Heart left ventricle (tissue), 16 donors: Measurements from ENCODE around the gene ALKBH6. TPM values are rescaled to one million over a fixed set of nuclear protein-coding genes. Genes with fewer than 3 reads are reported as not detected.

Experiments
- ATAC-seq, 4 donors: fragments of 200-7000 bp; cut with Tn5 transposase; one replicate each; pipeline ENCODE4 v1.9.1; 2020 to 2022; ENCODE audit warnings: moderate library complexity in 4 of 4, mild to moderate bottlenecking in 3 of 4, moderate number of reproducible peaks in 1 of 4
- DNase-seq, 5 donors: peaks; one replicate each; pipeline ENCODE4 v3.0.0-alpha.2; 2020
- H3K27ac ChIP-seq, 12 donors: fragments of 200-600 bp; sonication (generic) in 4 of 12; one replicate each; pipeline versions ENCODE4 v1.5.0 to v1.8.0; 2016 to 2022; ENCODE audit warnings: mild to moderate bottlenecking in 2 of 12
- H3K27me3 ChIP-seq, 9 donors: fragments of 200-600 bp; sonication (generic) in 2 of 9; one replicate each; pipeline versions ENCODE4 v1.5.1 to v1.8.0; 2016 to 2022; ENCODE audit warnings: mild to moderate bottlenecking in 3 of 9
- H3K36me3 ChIP-seq, 9 donors: fragments of 200-600 bp; sonication (generic) in 2 of 9; one replicate each; pipeline versions ENCODE4 v1.5.0 to v1.8.0; 2018 to 2022; ENCODE audit warnings: mild to moderate bottlenecking in 2 of 9
- H3K4me1 ChIP-seq, 12 donors: fragments of 200-600 bp; sonication (generic) in 4 of 12; one replicate each; pipeline versions ENCODE4 v1.5.0 to v1.8.0; 2016 to 2022; ENCODE audit warnings: mild to moderate bottlenecking in 3 of 12
- H3K4me3 ChIP-seq, 12 donors: fragments of 200-600 bp; sonication (generic) in 4 of 12; one replicate each; pipeline versions ENCODE4 v1.5.0 to v1.8.0; 2017 to 2022; ENCODE audit warnings: mild to moderate bottlenecking in 9 of 12, moderate library complexity in 4 of 12
- H3K9me3 ChIP-seq, 12 donors: fragments of 200-600 bp; sonication (generic) in 4 of 12; one replicate each; pipeline versions ENCODE4 v1.5.0 to v1.8.0; 2016 to 2022; ENCODE audit warnings: mild to moderate bottlenecking in 1 of 12
- CTCF ChIP-seq, 12 donors: fragments of 200-600 bp; sonication (generic) in 4 of 12; IDR thresholded peaks; one replicate each; pipeline versions ENCODE4 v1.5.0 to v1.8.0; 2018 to 2022; ENCODE audit warnings: antibody characterized with exemption in 12 of 12, mild to moderate bottlenecking in 5 of 12
- POLR2A ChIP-seq, 2 donors: fragments of 450-650 bp; IDR thresholded peaks; one replicate each; pipeline ENCODE4 v1.6.1; 2017; ENCODE audit warnings: antibody characterized with exemption in 2 of 2, mild to moderate bottlenecking in 2 of 2, moderate library complexity in 2 of 2
- WGBS, 4 donors: extraction: QIAGEN DNeasy Blood & Tissue Kit in 2 of 4; methylation state at CpG; one replicate each; pipeline versions ENCODE4 v1.1.5 to v1.1.7; 2013 to 2018; 5-methylcytosine and 5-hydroxymethylcytosine counted together
- intact Hi-C, 10 donors: fragments of 100-400 bp; cut with DNase I; formaldehyde crosslinking; loops; one replicate each; pipeline versions ENCODE4 v1.11.1 to v1.14.2; 2022
- polyA plus RNA-seq, 2 donors: library from polyadenylated mRNA; stranded (reverse); fragments of 200-250 nt; gene quantifications; one replicate each; pipeline ENCODE4 v1.2.3, GENCODE V29; 2013
- total RNA-seq, 9 donors: library from RNA; depleted of rRNA in 2 of 9; stranded (reverse); fragments of >200 nt in 2 of 9; fragmentation: NEBNext Ultra II Directional in 3 of 9; extraction: Animal tissue kit (Norgen Biotek cat#: 25700) in 3 of 9; gene quantifications; one replicate each; pipeline versions ENCODE4 v1.1.0 to v1.2.4, GENCODE V29; 2016 to 2023
- donor health status: ischemic (EF 13 %, LVEDD 7.1; RV severe dilation, severe dysfunction).
- donor health status: healthy with polysubstance abuse.
- donor health status: DM: no; HTN: yes; CAD: no.
- donor health status: DM: no; HTN: no; CAD: no.
- donor health status: ischemic (EF 25% LVEDD 6.9; RV normal size, moderate dysfunction).
- donor health status: ischemic (EF 25% LVEDD 5.7; RV mildly dilated, moderate dysfunction).
- donor health status: healthy.
- donor health status: DM: yes; HTN: yes; CAD: no.
- donor health status: ischemic (EF 35%, LVEDD 5.7; RV mildly dilated, moderate dysfunction).
- donor health status: nonischemic (EF 11% LVEDD 7.7; RV severe dilation, severe dysfunction).
- donor health status: DM: yes; HTN: yes; CAD: no.
- donor health status: PGD.
- donor health status: ischemic (EF 29% LVEDD 5.4; RV normal size, mild dysfunction).
- donor health status: nonischemic (EF 23%, LVEDD 6.1; RV moderate dilation, normal function).

Gene ALKBH6
- total and polyA plus RNA-seq, 11 donors, result 7.3 to 22.5 (median 13.0) TPM

GRCh38 chr19:35992907-35993765, 20.9 kb downstream of the ALKBH6 start:
- intact Hi-C loops, result loop anchor here in 2 of 10 donors (5.0 to 10.0 kb wide), 2 partner anchors 119 to 122 kb away; partner anchors contain the start of genes OVOL3 (in 2 of the 2), POLR2I (in 2 of the 2) and TBCB (in 1 of the 2)
- TF ChIP-seq CTCF (IDR thresholded peaks at IDR 0.05), result no peak
- no peak for TF ChIP-seq POLR2A (IDR thresholded peaks at IDR 0.05)
- Histone ChIP-seq H3K27ac (no peak overlapping the region), H3K9me3 (peaks cover 0 to 7% (median 0%) of the 10 kb centered on the region in 12 donors), H3K4me1 (peaks cover 4 to 31% (median 19%) of the 10 kb centered on the region in 12 donors), H3K27me3 (peaks cover 0 to 10% (median 0%) of the 10 kb centered on the region in 9 donors), H3K4me3 (no peak overlapping the region), H3K36me3 (peaks cover 0 to 10% (median 2%) of the 10 kb centered on the region in 9 donors)
- ATAC-seq (no peak), DNase-seq (no peak)
- WGBS, 4 donors, result 93 to 95% (median 94%) methylated on average over 8 of the region's 8 CpGs

GRCh38 chr19:35991731-35992450, 22.1 kb downstream of the ALKBH6 start:
- peaks cover 0 to 7% (median 0%) of the 10 kb centered on the region in 12 donors for H3K9me3 ChIP-seq
- no peak for TF ChIP-seq CTCF (IDR thresholded peaks at IDR 0.05)
- no peak for TF ChIP-seq POLR2A (IDR thresholded peaks at IDR 0.05)
- H3K4me1 ChIP-seq, result peaks cover 4 to 32% (median 19%) of the 10 kb centered on the region in 12 donors
- no peak for DNase-seq
- H3K36me3 ChIP-seq, result no peaks in the 10 kb centered on the region
- peaks cover 0 to 19% (median 10%) of the 10 kb centered on the region in 9 donors for H3K27me3 ChIP-seq
- intact Hi-C loops, result loop anchor here in 2 of 10 donors (5.0 to 10.0 kb wide), 2 partner anchors 120 to 123 kb away; partner anchors contain the start of genes OVOL3 (in 2 of the 2), POLR2I (in 2 of the 2) and TBCB (in 1 of the 2)
- no peak for ATAC-seq
- H3K27ac ChIP-seq, result no peak overlapping the region
- H3K4me3 ChIP-seq, result no peak overlapping the region
- 66 to 79% (median 76%) methylated on average over 7 of the region's 7 CpGs for WGBS, 4 donors

GRCh38 chr19:35990771-35991730, 23.0 kb downstream of the ALKBH6 start:
- H3K4me3 ChIP-seq, result no peak overlapping the region
- peaks cover 0 to 7% (median 0%) of the 10 kb centered on the region in 12 donors for H3K9me3 ChIP-seq
- H3K4me1 ChIP-seq, result peaks cover 0 to 25% (median 11%) of the 10 kb centered on the region in 12 donors
- H3K27ac ChIP-seq, result no peak overlapping the region
- intact Hi-C loops, result loop anchor here in 2 of 10 donors (5.0 to 10.0 kb wide), 2 partner anchors 121 to 124 kb away; partner anchors contain the start of genes OVOL3 (in 2 of the 2), POLR2I (in 2 of the 2) and TBCB (in 1 of the 2)
- no peaks in the 10 kb centered on the region for H3K36me3 ChIP-seq
- ATAC-seq (no peak), DNase-seq (no peak)
- H3K27me3 ChIP-seq, result peaks cover 7 to 28% (median 19%) of the 10 kb centered on the region in 9 donors
- 82 to 87% (median 83%) methylated on average over 10 of the region's 10 CpGs for WGBS, 4 donors
- TF ChIP-seq CTCF (IDR thresholded peaks at IDR 0.05), result no peak
- no peak for TF ChIP-seq POLR2A (IDR thresholded peaks at IDR 0.05)
